Neuronal stem cell (in vitro differentiated cells): ENCODE results near the gene TRABD2A.

Experiments
- DNase-seq: peaks from one replicate; pipeline ENCODE4 v3.0.0-alpha.2; 2013; ENCODE audit warnings: low spot score
- H2AFZ ChIP-seq: one replicate; pipeline ENCODE4 v1.6.1; 2013; ENCODE audit warnings: mild to moderate bottlenecking, low read length, inconsistent platforms
- H2AK5ac ChIP-seq: 2 replicates; pipeline ENCODE4 v1.6.1; 2013; ENCODE audit warnings: low read depth, mild to moderate bottlenecking, inconsistent platforms, low read length, moderate library complexity, mixed read lengths
- H2BK120ac ChIP-seq: 2 replicates; pipeline ENCODE4 v1.6.1; 2013; ENCODE audit warnings: low read depth, mild to moderate bottlenecking, inconsistent platforms, low read length, moderate library complexity, mixed read lengths
- H2BK12ac ChIP-seq: one replicate; pipeline ENCODE4 v1.6.1; 2013; ENCODE audit warnings: low read length, inconsistent platforms
- H2BK15ac ChIP-seq: 2 replicates; pipeline ENCODE4 v1.6.1; 2013; ENCODE audit warnings: mild to moderate bottlenecking, low read length, inconsistent platforms, mixed read lengths
- H2BK5ac ChIP-seq: one replicate; pipeline ENCODE4 v1.6.1; 2013; ENCODE audit warnings: inconsistent platforms, mild to moderate bottlenecking, low read length, moderate library complexity
- H3K14ac ChIP-seq: one replicate; pipeline ENCODE4 v1.6.1; 2013; ENCODE audit warnings: low read length, inconsistent platforms
- H3K18ac ChIP-seq: 2 replicates; pipeline ENCODE4 v1.6.1; 2013; ENCODE audit warnings: low read length, inconsistent platforms
- H3K23ac ChIP-seq: 2 replicates; pipeline ENCODE4 v1.6.1; 2013; ENCODE audit warnings: low read depth, mild to moderate bottlenecking, mixed read lengths, low read length, inconsistent platforms; ENCODE audit not compliant: poor library complexity
- H3K27ac ChIP-seq: replicated peaks from 3 replicates; pipeline ENCODE4 v1.5.1; 2013; ENCODE audit warnings: low read length, inconsistent platforms
- H3K27me3 ChIP-seq, 3 experiments: 2 replicates each; pipeline ENCODE4 v1.6.1; 2013; ENCODE audit warnings: low read length in 3 of 3, mild to moderate bottlenecking in 2 of 3, inconsistent platforms in 1 of 3, low read depth in 1 of 3, mixed read lengths in 1 of 3, moderate library complexity in 1 of 3; ENCODE audit not compliant: control insufficient read depth in 3 of 3, insufficient read depth in 3 of 3
- H3K36me3 ChIP-seq, 2 donors: replicated peaks in 1 of 2; 2 replicates each; pipeline ENCODE4 v1.6.1; 2013; ENCODE audit warnings: low read length in 2 of 2; ENCODE audit not compliant: control insufficient read depth in 2 of 2, insufficient read depth in 2 of 2
- H3K4ac ChIP-seq: 2 replicates; pipeline ENCODE4 v1.6.1; 2013; ENCODE audit warnings: inconsistent platforms, mild to moderate bottlenecking, low read length, moderate library complexity
- H3K4me1 ChIP-seq, 2 donors: 1 replicate in 1 of 2; 2 replicates in 1 of 2; pipeline ENCODE4 v1.6.1; 2013; ENCODE audit warnings: low read length in 2 of 2, low read depth in 1 of 2; ENCODE audit not compliant: control insufficient read depth in 2 of 2, insufficient read depth in 1 of 2
- H3K4me2 ChIP-seq: one replicate; pipeline ENCODE4 v1.6.1; 2013; ENCODE audit warnings: mild to moderate bottlenecking, low read length, inconsistent platforms; ENCODE audit not compliant: insufficient read depth, poor library complexity, severe bottlenecking
- H3K4me3 ChIP-seq, 2 donors: 2 replicates each; pipeline ENCODE4 v1.5.1; 2013; ENCODE audit warnings: low read length in 2 of 2, mild to moderate bottlenecking in 2 of 2, inconsistent platforms in 1 of 2, moderate library complexity in 1 of 2
- H3K79me1 ChIP-seq: one replicate; pipeline ENCODE4 v1.6.1; 2013; ENCODE audit warnings: low read depth, mild to moderate bottlenecking, inconsistent platforms, low read length, moderate library complexity
- H3K9ac ChIP-seq: one replicate; pipeline ENCODE4 v1.6.1; 2013; ENCODE audit warnings: mild to moderate bottlenecking, low read depth, low read length, inconsistent platforms; ENCODE audit not compliant: poor library complexity
- H3K9me3 ChIP-seq, 2 donors: replicated peaks in 1 of 2; 2 replicates each; pipeline versions ENCODE3 to v1.6.1; 2013; ENCODE audit warnings: low read length in 2 of 2, mild to moderate bottlenecking in 2 of 2, inconsistent platforms in 1 of 2, low read depth in 1 of 2, mixed read lengths in 1 of 2, moderate library complexity in 1 of 2; ENCODE audit not compliant: control insufficient read depth in 2 of 2, insufficient read depth in 1 of 2
- H4K8ac ChIP-seq: one replicate; pipeline ENCODE4 v1.6.1; 2013; ENCODE audit warnings: low read depth, mild to moderate bottlenecking, inconsistent platforms, low read length, moderate library complexity
- H4K91ac ChIP-seq: one replicate; pipeline ENCODE4 v1.6.1; 2013; ENCODE audit warnings: low read length, low read depth, mild to moderate bottlenecking, inconsistent platforms; ENCODE audit not compliant: poor library complexity
- WGBS, 2 donors: extraction: QIAGEN DNeasy Blood & Tissue Kit; methylation state at CpG; one replicate each; pipeline ENCODE4 v1.1.7; 2013; ENCODE audit warnings: missing lambda C conversion rate in 2 of 2, mixed read lengths in 1 of 2; ENCODE audit not compliant: insufficient read length in 2 of 2, insufficient replicate concordance in 1 of 2; ENCODE audit errors: extremely low coverage in 2 of 2; 5-methylcytosine and 5-hydroxymethylcytosine counted together

The TRABD2A gene

GRCh38 chr2:84862006-84862405 lies 18.9 kb downstream of the TRABD2A start:
- Histone ChIP-seq H2BK120ac (no peak overlapping the region), H3K4me1 (no peaks in the 10 kb centered on the region), H3K4me3 (no peak overlapping the region), H3K27me3 (peaks cover 0 to 31% (median 0%) of the 10 kb centered on the region in 3 experiments), H3K23ac (no peak overlapping the region), H3K79me1 (no peaks in the 10 kb centered on the region), H4K91ac (no peak overlapping the region), H3K36me3 (no peaks in the 10 kb centered on the region), H2BK5ac (no peak overlapping the region), H2AK5ac (no peak overlapping the region), H2AFZ (no peak overlapping the region), H2BK15ac (no peak overlapping the region), H3K9ac (no peak overlapping the region), H4K8ac (no peak overlapping the region), H3K4me2 (no peak overlapping the region), H3K18ac (peak overlapping the region; percentile 40), H2BK12ac (no peak overlapping the region), H3K14ac (peak overlapping the region; percentile 58), H3K27ac (no peak overlapping the region), H3K9me3 (no peaks in the 10 kb centered on the region), H3K4ac (no peak overlapping the region)
- no peak for DNase-seq
- WGBS, 2 donors, result no CpG with 5 or more reads among the region's 6 CpGs

- Histone ChIP-seq H3K79me1 (no peaks in the 10 kb centered on the region), H3K4me2 (no peak overlapping the region), H2BK12ac (no peak overlapping the region), H3K23ac (no peak overlapping the region), H3K27me3 (peaks cover 0 to 36% (median 0%) of the 10 kb centered on the region in 3 experiments), H2BK5ac (no peak overlapping the region), H3K18ac (no peak overlapping the region), H2BK120ac (no peak overlapping the region), H3K14ac (no peak overlapping the region), H3K4ac (no peak overlapping the region), H4K91ac (no peak overlapping the region), H3K9ac (no peak overlapping the region), H2AFZ (no peak overlapping the region), H3K4me1 (no peaks in the 10 kb centered on the region), H3K27ac (no peak overlapping the region), H2AK5ac (no peak overlapping the region), H4K8ac (no peak overlapping the region), H2BK15ac (no peak overlapping the region), H3K36me3 (no peaks in the 10 kb centered on the region), H3K4me3 (no peak overlapping the region), H3K9me3 (no peaks in the 10 kb centered on the region)
- WGBS, 2 donors, result no CpG with 5 or more reads among the region's 6 CpGs
- DNase-seq, result no peak
Measured at GRCh38 chr2:84861539-84861938, 19.3 kb downstream of the TRABD2A start.

- Histone ChIP-seq H2BK12ac (no peak overlapping the region), H3K36me3 (no peaks in the 10 kb centered on the region)
- WGBS, 2 donors, result no CpG with 5 or more reads among the region's 3 CpGs
Measured at GRCh38 chr2:84858937-84859336, 21.9 kb downstream of the TRABD2A start.

GRCh38 chr2:84858123-84858522 lies 22.8 kb downstream of the TRABD2A start:
- Histone ChIP-seq H3K36me3 (no peaks in the 10 kb centered on the region), H2BK120ac (no peak overlapping the region), H3K9me3 (no peaks in the 10 kb centered on the region), H2BK12ac (no peak overlapping the region), H3K4me1 (peaks cover 2 to 4% of the 10 kb centered on the region in 2 donors), H2AK5ac (no peak overlapping the region), H3K18ac (no peak overlapping the region), H3K27ac (no peak overlapping the region), H3K9ac (no peak overlapping the region), H4K8ac (no peak overlapping the region), H2BK5ac (no peak overlapping the region), H2AFZ (no peak overlapping the region), H3K4me2 (no peak overlapping the region), H3K4me3 (no peak overlapping the region), H3K23ac (no peak overlapping the region), H3K4ac (no peak overlapping the region), H3K14ac (no peak overlapping the region), H3K79me1 (no peaks in the 10 kb centered on the region), H4K91ac (no peak overlapping the region), H2BK15ac (no peak overlapping the region), H3K27me3 (peaks cover 0 to 52% (median 0%) of the 10 kb centered on the region in 3 experiments)
- no CpG with 5 or more reads among the region's 3 CpGs for WGBS, 2 donors
- no peak for DNase-seq

More at GRCh38 chr2:84858937-84859336, 21.9 kb downstream of the TRABD2A start:
- Histone ChIP-seq H3K4me1 (peaks cover 2 to 4% of the 10 kb centered on the region in 2 donors), H3K9ac (no peak overlapping the region), H4K91ac (no peak overlapping the region), H3K4ac (no peak overlapping the region), H3K27me3 (peaks cover 0 to 52% (median 0%) of the 10 kb centered on the region in 3 experiments), H3K4me2 (no peak overlapping the region), H3K4me3 (no peak overlapping the region), H2BK15ac (no peak overlapping the region), H3K27ac (no peak overlapping the region), H3K18ac (no peak overlapping the region), H4K8ac (no peak overlapping the region), H2AFZ (no peak overlapping the region), H2AK5ac (no peak overlapping the region), H3K14ac (no peak overlapping the region), H3K23ac (no peak overlapping the region), H3K79me1 (no peaks in the 10 kb centered on the region), H2BK5ac (no peak overlapping the region), H2BK120ac (no peak overlapping the region), H3K9me3 (no peaks in the 10 kb centered on the region)
- no peak for DNase-seq
